Liver (tissue), 3 donors: ENCODE results near the gene DNAJA3.

Source experiments
- HNF4G ChIP-seq: IDR thresholded peaks from 2 replicates; pipeline ENCODE4 v1.6.1; 2016; ENCODE audit warnings: antibody characterized with exemption
- RXRA ChIP-seq, 2 donors: IDR thresholded peaks; 2 replicates each; pipeline ENCODE4 v1.6.1; 2017 to 2018; ENCODE audit warnings: antibody characterized with exemption in 2 of 2, mild to moderate bottlenecking in 1 of 2
- SP1 ChIP-seq: IDR thresholded peaks from 2 replicates; pipeline ENCODE4 v1.6.1; 2018; ENCODE audit warnings: antibody characterized with exemption, mild to moderate bottlenecking
- YY1 ChIP-seq: IDR thresholded peaks from 2 replicates; pipeline ENCODE4 v1.6.1; 2016; ENCODE audit warnings: antibody characterized with exemption, mild to moderate bottlenecking
- TF ChIP-seq, protein P1 (sequence below): fragments of 150-350 bp; IDR thresholded peaks from 2 replicates; pipeline ENCODE4 v1.5.1; 2017; ENCODE audit warnings: improper control_type of control experiment, low read depth, low read length; ENCODE audit not compliant: missing input control
- TF ChIP-seq, protein P2 (sequence below): IDR thresholded peaks from 2 replicates; pipeline ENCODE4 v1.6.1; 2016; ENCODE audit warnings: antibody characterized with exemption
- donor health status: healthy.
- donor health status: healthy.

DNA sequence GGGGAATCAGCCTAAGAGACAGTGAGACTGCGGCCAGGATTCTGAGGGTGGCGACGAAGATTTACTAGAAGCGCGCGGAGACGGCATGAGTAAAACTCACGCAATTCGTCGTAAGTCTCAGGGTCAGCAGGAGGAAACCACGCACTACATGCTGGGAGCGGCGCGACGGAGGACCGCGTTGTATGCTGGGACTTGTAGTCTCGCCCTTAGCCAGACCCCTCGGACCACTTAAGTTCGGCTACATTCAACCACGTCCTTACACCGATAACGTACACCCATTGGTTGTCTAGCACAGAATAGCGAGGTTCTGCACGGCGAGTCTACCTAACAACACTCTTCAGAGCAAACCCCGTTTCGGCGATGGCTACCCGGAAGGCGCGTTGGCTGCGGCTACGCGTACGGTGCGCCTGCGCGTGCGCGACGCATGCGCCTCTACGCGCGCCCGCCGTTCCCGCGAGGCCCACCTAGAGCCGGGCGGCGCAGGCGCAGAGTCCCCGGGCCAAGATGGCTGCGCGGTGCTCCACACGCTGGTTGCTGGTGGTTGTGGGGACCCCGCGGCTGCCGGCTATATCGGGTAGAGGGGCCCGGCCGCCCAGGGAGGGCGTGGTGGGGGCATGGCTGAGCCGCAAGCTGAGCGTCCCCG, at the start of gene DNAJA3:
- TF ChIP-seq, protein P1, sequence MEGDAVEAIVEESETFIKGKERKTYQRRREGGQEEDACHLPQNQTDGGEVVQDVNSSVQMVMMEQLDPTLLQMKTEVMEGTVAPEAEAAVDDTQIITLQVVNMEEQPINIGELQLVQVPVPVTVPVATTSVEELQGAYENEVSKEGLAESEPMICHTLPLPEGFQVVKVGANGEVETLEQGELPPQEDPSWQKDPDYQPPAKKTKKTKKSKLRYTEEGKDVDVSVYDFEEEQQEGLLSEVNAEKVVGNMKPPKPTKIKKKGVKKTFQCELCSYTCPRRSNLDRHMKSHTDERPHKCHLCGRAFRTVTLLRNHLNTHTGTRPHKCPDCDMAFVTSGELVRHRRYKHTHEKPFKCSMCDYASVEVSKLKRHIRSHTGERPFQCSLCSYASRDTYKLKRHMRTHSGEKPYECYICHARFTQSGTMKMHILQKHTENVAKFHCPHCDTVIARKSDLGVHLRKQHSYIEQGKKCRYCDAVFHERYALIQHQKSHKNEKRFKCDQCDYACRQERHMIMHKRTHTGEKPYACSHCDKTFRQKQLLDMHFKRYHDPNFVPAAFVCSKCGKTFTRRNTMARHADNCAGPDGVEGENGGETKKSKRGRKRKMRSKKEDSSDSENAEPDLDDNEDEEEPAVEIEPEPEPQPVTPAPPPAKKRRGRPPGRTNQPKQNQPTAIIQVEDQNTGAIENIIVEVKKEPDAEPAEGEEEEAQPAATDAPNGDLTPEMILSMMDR: no peak
- no peak for TF ChIP-seq SP1
- peak; percentile 97 for TF ChIP-seq YY1
- peak in 1 of 2 donors; percentile 15 for TF ChIP-seq RXRA (IDR thresholded peaks at IDR 0.05)
- TF ChIP-seq, protein P2, sequence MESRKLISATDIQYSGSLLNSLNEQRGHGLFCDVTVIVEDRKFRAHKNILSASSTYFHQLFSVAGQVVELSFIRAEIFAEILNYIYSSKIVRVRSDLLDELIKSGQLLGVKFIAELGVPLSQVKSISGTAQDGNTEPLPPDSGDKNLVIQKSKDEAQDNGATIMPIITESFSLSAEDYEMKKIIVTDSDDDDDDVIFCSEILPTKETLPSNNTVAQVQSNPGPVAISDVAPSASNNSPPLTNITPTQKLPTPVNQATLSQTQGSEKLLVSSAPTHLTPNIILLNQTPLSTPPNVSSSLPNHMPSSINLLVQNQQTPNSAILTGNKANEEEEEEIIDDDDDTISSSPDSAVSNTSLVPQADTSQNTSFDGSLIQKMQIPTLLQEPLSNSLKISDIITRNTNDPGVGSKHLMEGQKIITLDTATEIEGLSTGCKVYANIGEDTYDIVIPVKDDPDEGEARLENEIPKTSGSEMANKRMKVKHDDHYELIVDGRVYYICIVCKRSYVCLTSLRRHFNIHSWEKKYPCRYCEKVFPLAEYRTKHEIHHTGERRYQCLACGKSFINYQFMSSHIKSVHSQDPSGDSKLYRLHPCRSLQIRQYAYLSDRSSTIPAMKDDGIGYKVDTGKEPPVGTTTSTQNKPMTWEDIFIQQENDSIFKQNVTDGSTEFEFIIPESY: peak; percentile 96
- no peak for TF ChIP-seq HNF4G
